ENCODE results near the gene CHIA. TPM values are rescaled to one million over a fixed set of nuclear protein-coding genes. Genes with fewer than 3 reads are reported as not detected.

The CHIA gene
- total RNA-seq, 2 donors from 2014 or later, result not detected

- intact Hi-C loops (cut with DNase I), result no loop called here
- Histone ChIP-seq H3K27ac (no peak overlapping the region), H3K4me3 (no peak overlapping the region), H3K9ac (ENCODE audit: low read depth in 2 of 2, low read length in 2 of 2) (no peak overlapping the region), H3K4me1 (no peaks in the 10 kb centered on the region), H3K27me3 (peaks cover 18% of the 10 kb centered on the region), H3K36me3 (no peaks in the 10 kb centered on the region), H3K9me3 (no peaks in the 10 kb centered on the region)
- TF ChIP-seq CTCF (IDR thresholded peaks at IDR 0.05), result no peak
- peak; percentile 31 for DNase-seq
Measured at GRCh38 chr1:111275079-111275478, 15.6 kb upstream of the CHIA start.

GRCh38 chr1:111275780-111276433, 14.7 kb upstream of the CHIA start:
- Histone ChIP-seq H3K36me3 (no peaks in the 10 kb centered on the region), H3K4me1 (no peaks in the 10 kb centered on the region), H3K4me3 (no peak overlapping the region), H3K27me3 (peaks cover 13% of the 10 kb centered on the region), H3K9ac (ENCODE audit: low read depth in 2 of 2, low read length in 2 of 2) (no peak overlapping the region), H3K27ac (no peak overlapping the region), H3K9me3 (no peaks in the 10 kb centered on the region)
- TF ChIP-seq CTCF (IDR thresholded peaks at IDR 0.05), result no peak
- intact Hi-C loops (cut with DNase I), result no loop called here
- no peak for DNase-seq

GRCh38 chr1:111279144-111279543, 11.5 kb upstream of the CHIA start:
- Histone ChIP-seq H3K36me3 (no peaks in the 10 kb centered on the region), H3K9me3 (no peaks in the 10 kb centered on the region), H3K27me3 (no peaks in the 10 kb centered on the region), H3K4me1 (no peaks in the 10 kb centered on the region), H3K4me3 (no peak overlapping the region), H3K27ac (no peak overlapping the region), H3K9ac (ENCODE audit: low read depth in 2 of 2, low read length in 2 of 2) (no peak overlapping the region)
- intact Hi-C loops (cut with DNase I), result no loop called here
- DNase-seq, result no peak
- no peak for TF ChIP-seq CTCF (IDR thresholded peaks at IDR 0.05)

GRCh38 chr1:111280267-111280666, 10.4 kb upstream of the CHIA start:
- Histone ChIP-seq H3K36me3 (no peaks in the 10 kb centered on the region), H3K4me1 (no peaks in the 10 kb centered on the region), H3K27me3 (no peaks in the 10 kb centered on the region), H3K9me3 (no peaks in the 10 kb centered on the region), H3K9ac (ENCODE audit: low read depth in 2 of 2, low read length in 2 of 2) (no peak overlapping the region), H3K27ac (no peak overlapping the region), H3K4me3 (no peak overlapping the region)
- DNase-seq, result no peak
- TF ChIP-seq CTCF (IDR thresholded peaks at IDR 0.05), result no peak
- intact Hi-C loops (cut with DNase I), result no loop called here

GRCh38 chr1:111281411-111281810, 9.2 kb upstream of the CHIA start:
- Histone ChIP-seq H3K9ac (ENCODE audit: low read depth in 2 of 2, low read length in 2 of 2) (no peak overlapping the region), H3K27me3 (no peaks in the 10 kb centered on the region), H3K4me1 (no peaks in the 10 kb centered on the region), H3K36me3 (no peaks in the 10 kb centered on the region), H3K9me3 (no peaks in the 10 kb centered on the region), H3K27ac (no peak overlapping the region), H3K4me3 (no peak overlapping the region)
- TF ChIP-seq CTCF (IDR thresholded peaks at IDR 0.05), result no peak
- intact Hi-C loops (cut with DNase I), result no loop called here
- DNase-seq, result no peak
